NCI-H1092 treated with DMSO at 0.1 percent for 48 hours (cell line): ENCODE results near the gene RHOU.
"Not testable (repeated sequence)": the region's sequence is repeated elsewhere in the genome, so short reads cannot be mapped to it uniquely, and the experiment has no call there.

Experiments
- DNase-seq: peaks from one replicate; lab custom pipeline; 2025; lab: John Stamatoyannopoulos, UW

Gene RHOU

GRCh38 chr1:228734881-228735801, at the start of gene RHOU:
RHOU (plus strand) TSS chr1:228735479; CDS start chr1:228735743, 264 bp downstream.
- DNase-seq: peak; percentile 66

DNA sequence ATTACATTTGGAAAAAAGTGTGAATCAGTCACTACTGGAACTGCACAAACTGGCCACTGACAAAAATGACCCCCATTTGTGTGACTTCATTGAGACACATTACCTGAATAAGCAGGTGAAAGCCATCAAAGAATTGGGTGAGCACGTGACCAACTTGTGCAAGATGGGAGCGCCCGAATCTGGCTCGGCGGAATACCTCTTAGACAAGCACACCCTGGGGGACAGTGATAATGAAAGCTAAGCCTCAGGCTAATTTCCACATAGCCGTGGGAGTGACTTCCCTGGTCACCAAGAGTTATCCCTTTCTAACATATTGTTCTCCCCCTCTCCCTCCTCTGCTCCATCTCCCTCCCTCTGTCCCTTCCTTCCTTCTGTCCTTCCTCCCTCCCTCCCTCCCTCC, 47.7 kb upstream of the RHOU start:
- no peak for DNase-seq

GRCh38 chr1:228689255-228689654, 46.0 kb upstream of the RHOU start:
- DNase-seq: no peak

DNA sequence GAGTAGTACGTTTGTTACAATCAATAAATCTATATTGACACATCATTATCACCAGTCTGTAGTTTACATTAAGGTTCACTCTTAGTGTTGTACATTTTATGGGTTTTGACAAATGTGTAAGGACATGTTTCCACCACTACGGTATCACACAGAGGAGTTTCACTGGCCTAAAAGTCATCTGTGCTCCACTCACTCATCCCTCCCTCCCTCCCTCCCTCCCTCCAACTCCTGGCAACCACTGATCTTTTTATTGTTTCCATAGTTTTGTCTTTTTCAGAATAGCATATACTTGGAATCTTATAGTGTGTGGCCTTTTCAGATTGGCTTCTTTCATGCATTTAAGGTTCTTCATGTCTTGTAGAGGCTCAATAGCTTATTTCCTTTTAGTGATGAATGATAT, 44.1 kb upstream of the RHOU start:
- DNase-seq: no peak

DNA sequence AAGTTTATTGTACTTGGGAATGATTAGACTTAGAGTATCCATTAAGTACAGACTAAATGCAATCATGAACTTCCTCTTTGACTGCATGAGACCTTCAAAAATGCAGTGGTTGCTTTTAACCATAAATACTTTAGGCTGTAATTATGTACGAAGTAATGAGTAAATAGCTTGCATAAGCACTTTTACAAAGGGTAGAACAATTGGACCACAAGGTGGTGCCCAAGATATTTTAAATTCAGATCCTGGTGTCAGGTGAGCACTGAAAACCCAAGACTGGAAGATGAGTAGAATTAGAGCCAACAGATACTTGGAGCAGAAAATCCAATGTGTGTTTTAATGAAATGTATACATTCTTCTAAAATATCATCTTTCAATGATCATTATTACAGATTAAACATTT, 43.4 kb upstream of the RHOU start:
- peak; percentile 66 for DNase-seq

GRCh38 chr1:228694447-228694846, 40.8 kb upstream of the RHOU start:
- DNase-seq: not testable (repeated sequence)

- DNase-seq: no peak
Observed at GRCh38 chr1:228695015-228695955, 40.0 kb upstream of the RHOU start.

GRCh38 chr1:228697207-228698016, 37.9 kb upstream of the RHOU start:
- DNase-seq: peak; percentile 10

DNA sequence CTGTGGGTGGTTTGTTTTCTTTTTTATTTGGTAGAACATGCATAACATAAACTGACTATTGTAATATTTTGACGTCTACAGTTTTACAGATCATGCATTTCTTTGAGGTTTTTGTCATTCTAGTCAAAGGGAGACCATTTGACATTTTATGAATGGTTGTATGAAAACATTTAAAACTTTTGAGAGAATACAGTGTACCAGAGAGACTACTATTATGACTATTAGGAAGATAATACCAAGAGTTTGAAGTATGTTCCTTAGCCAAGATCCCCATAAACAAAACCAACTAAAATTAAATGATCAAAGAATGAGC, 37.3 kb upstream of the RHOU start:
- no peak for DNase-seq

GRCh38 chr1:228702433-228702832, 32.8 kb upstream of the RHOU start:
- DNase-seq: no peak

GRCh38 chr1:228706305-228706704, 29.0 kb upstream of the RHOU start:
- no peak for DNase-seq

DNA sequence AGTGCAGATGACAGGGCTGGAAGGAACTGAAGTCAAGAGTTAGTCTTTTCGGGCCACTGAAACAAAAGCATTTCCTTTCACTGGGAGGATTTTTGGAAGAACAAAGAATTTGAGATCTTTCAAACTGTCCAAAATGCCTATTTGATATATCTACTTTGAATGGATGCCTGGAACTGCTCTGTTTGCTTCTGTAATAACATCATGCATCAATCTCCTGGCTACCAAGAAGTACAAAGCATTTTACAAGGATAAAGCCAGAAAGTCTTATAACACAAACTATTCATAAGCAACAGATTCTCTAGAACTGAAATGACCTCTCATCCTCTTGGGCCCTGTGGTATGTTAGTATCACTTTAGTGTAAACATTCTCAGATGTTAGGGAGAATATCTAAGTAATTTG, 18.2 kb upstream of the RHOU start:
- no peak for DNase-seq

DNA sequence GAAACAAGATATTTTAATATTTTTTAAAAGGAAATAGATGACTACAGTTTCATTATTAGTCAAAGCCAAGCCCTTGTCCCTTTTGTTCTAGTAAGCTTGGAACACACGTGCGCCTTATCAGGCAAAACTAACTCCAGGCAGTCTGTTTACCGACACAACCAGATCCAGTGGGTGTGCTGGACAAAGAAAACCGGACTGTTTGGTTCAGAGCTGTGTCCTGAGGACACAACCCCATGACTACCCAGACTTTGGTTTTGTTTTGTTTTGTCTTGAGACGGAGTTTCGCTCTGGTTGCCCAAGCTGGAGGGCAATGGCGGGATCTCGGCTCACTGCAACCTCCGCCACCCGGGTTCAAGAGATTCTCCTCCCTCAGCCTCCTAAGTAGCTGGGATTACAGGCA, 13.9 kb upstream of the RHOU start:
- DNase-seq: no peak

- DNase-seq: no peak
Observed at GRCh38 chr1:228723287-228723686, 12.0 kb upstream of the RHOU start.

- no peak for DNase-seq
Observed at GRCh38 chr1:228723921-228724320, 11.4 kb upstream of the RHOU start.

GRCh38 chr1:228725178-228725577, 10.1 kb upstream of the RHOU start:
- DNase-seq: no peak

DNA sequence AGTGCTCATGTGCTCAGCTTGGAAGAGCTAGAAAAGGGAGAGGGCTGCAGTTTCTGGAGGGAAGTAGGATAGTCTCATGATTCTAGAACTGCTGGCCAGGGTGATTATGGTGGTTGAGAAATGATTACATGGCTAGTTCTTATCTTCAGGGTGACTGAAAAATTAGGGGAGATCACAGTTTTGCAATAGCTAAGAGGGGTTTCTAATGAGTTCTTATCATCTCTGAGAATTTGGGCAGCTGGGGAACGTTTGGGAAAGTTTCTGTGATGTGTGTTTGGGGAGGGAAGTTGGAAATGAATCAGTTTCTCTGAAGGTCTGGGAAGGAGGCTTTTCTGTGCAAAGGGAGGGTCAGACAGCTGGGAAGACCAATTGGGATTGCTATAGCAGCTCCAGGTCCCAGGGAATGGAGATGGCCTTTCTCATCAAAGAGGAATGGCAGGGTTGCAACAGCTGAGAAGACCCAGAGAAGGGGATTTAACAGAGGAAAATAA, 7.6 kb upstream of the RHOU start:
- no peak for DNase-seq

DNA sequence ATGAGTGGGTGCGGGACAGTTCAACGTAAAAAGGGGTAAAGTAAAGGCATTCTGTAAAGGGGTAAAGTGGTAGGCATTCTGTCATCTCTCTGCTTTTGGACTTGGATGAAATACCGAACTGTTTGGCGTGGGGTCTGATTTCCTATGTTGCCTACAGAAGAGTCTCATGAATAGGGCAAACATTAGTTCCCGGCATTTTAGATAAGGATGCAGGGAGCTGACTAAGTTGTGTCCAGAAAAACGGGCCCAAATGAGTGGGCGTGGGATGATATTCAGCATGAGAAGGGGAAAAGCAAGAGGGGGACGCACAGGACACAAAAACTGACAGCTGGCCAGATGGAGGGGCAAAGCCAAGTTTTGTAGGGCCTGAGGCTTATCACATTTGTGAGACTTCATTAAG, 2.9 kb upstream of the RHOU start:
- no peak for DNase-seq

DNA sequence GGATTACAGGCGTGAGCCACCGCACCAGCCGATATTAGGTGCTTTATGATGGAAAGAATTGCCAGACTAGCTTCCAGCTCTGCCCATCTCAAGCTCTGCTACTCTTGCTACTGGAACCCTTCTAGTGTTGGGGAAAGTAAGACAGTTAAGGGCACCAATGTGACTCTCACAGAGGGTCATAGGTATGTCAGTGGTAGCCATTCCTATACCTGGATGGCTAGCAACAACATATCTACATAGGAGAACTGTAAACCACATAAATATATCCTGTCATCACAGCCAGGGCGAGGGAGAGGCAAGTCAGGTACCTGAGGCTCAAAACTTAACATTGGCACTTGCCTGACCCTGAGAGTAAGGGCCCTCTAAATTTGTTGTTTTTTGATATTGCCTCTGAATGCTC, 1.7 kb upstream of the RHOU start:
- no peak for DNase-seq

DNA sequence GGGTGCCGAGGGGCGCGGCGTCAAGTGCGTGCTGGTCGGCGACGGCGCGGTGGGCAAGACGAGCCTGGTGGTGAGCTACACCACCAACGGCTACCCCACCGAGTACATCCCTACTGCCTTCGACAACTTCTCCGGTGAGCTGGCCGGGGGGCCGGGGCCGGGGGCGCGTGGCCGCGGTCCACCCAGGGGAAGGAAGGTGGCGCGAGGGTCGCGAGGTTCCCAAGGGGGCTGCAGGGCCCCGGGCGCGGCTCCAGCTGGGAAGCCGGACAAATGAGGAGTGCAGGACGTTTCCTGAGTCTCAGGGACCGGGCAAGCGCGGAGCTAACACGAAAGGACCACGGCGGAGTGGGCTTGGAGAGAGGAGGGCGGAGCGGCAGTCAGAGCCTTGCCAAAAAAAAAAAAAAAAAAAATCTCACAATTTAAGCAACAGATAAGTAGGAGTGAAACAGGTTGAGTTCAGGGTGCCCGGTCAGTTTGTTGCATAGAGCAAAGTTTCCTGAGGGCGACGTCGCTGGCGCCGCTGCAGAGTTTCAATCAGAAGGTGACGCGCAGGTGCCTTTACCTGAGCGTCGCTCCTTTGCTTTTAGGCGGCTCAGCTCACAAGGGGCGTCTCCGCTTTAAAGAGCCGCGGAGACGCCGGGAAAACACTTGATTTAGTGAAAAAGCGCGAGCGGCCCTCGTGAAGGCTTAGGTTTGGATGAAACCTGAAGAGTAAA, 750 bp downstream of the RHOU start:
- peak; percentile 38 for DNase-seq

GRCh38 chr1:228736844-228737445, 1.7 kb downstream of the RHOU start:
- no peak for DNase-seq
